ENCODE results near the gene PTBP1.

The PTBP1 gene

GRCh38 chr19:772730-773436 is 24.4 kb upstream of the PTBP1 start:
- DNase-seq (ENCODE audit: low read depth, low spot score) = no peak
- WGBS (ENCODE audit: insufficient coverage, insufficient read length) = no CpG with 5 or more reads among the region's 18 CpGs
- no peaks in the 10 kb centered on the region for H3K27me3 ChIP-seq (ENCODE audit: control insufficient read depth, insufficient read depth, low read length)
- no peaks in the 10 kb centered on the region for H3K9me3 ChIP-seq (ENCODE audit: control insufficient read depth, insufficient read depth, low read length)
- H3K4me3 ChIP-seq (ENCODE audit: low read length) = no peak overlapping the region
- H3K27ac ChIP-seq (ENCODE audit: low read length) = no peak overlapping the region
- H3K36me3 ChIP-seq (ENCODE audit: control insufficient read depth, insufficient read depth, low read length) = no peaks in the 10 kb centered on the region
- H3K4me1 ChIP-seq (ENCODE audit: control insufficient read depth, insufficient read depth, low read length) = no peaks in the 10 kb centered on the region

GRCh38 chr19:776549-776948 is 20.7 kb upstream of the PTBP1 start:
- Histone ChIP-seq H3K4me3 (ENCODE audit: low read length) (no peak overlapping the region), H3K27ac (ENCODE audit: low read length) (no peak overlapping the region), H3K27me3 (ENCODE audit: control insufficient read depth, insufficient read depth, low read length) (no peaks in the 10 kb centered on the region), H3K4me1 (ENCODE audit: control insufficient read depth, insufficient read depth, low read length) (no peaks in the 10 kb centered on the region), H3K36me3 (ENCODE audit: control insufficient read depth, insufficient read depth, low read length) (no peaks in the 10 kb centered on the region), H3K9me3 (ENCODE audit: control insufficient read depth, insufficient read depth, low read length) (no peaks in the 10 kb centered on the region)
- no CpG with 5 or more reads among the region's 18 CpGs for WGBS (ENCODE audit: insufficient coverage, insufficient read length)
- no peak for DNase-seq (ENCODE audit: low read depth, low spot score)

- H3K9me3 ChIP-seq (ENCODE audit: control insufficient read depth, insufficient read depth, low read length) = no peaks in the 10 kb centered on the region
- no peaks in the 10 kb centered on the region for H3K36me3 ChIP-seq (ENCODE audit: control insufficient read depth, insufficient read depth, low read length)
- no peak overlapping the region for H3K4me3 ChIP-seq (ENCODE audit: low read length)
- H3K27me3 ChIP-seq (ENCODE audit: control insufficient read depth, insufficient read depth, low read length) = no peaks in the 10 kb centered on the region
- WGBS (ENCODE audit: insufficient coverage, insufficient read length) = no CpG with 5 or more reads among the region's 36 CpGs
- no peak for DNase-seq (ENCODE audit: low read depth, low spot score)
- no peak overlapping the region for H3K27ac ChIP-seq (ENCODE audit: low read length)
- H3K4me1 ChIP-seq (ENCODE audit: control insufficient read depth, insufficient read depth, low read length) = peaks cover 5% of the 10 kb centered on the region
Observed at GRCh38 chr19:778910-779653, 18.2 kb upstream of the PTBP1 start.

- DNase-seq (ENCODE audit: low read depth, low spot score) = no peak
- Histone ChIP-seq H3K4me1 (ENCODE audit: control insufficient read depth, insufficient read depth, low read length) (peaks cover 5% of the 10 kb centered on the region), H3K4me3 (ENCODE audit: low read length) (no peak overlapping the region), H3K36me3 (ENCODE audit: control insufficient read depth, insufficient read depth, low read length) (no peaks in the 10 kb centered on the region), H3K27ac (ENCODE audit: low read length) (no peak overlapping the region), H3K27me3 (ENCODE audit: control insufficient read depth, insufficient read depth, low read length) (no peaks in the 10 kb centered on the region), H3K9me3 (ENCODE audit: control insufficient read depth, insufficient read depth, low read length) (no peaks in the 10 kb centered on the region)
- WGBS (ENCODE audit: insufficient coverage, insufficient read length) = no CpG with 5 or more reads among the region's 15 CpGs
Observed at GRCh38 chr19:780935-781334, 16.3 kb upstream of the PTBP1 start.

- Histone ChIP-seq H3K9me3 (ENCODE audit: control insufficient read depth, insufficient read depth, low read length) (no peaks in the 10 kb centered on the region), H3K27me3 (ENCODE audit: control insufficient read depth, insufficient read depth, low read length) (no peaks in the 10 kb centered on the region), H3K4me3 (ENCODE audit: low read length) (no peak overlapping the region), H3K36me3 (ENCODE audit: control insufficient read depth, insufficient read depth, low read length) (no peaks in the 10 kb centered on the region), H3K27ac (ENCODE audit: low read length) (no peak overlapping the region), H3K4me1 (ENCODE audit: control insufficient read depth, insufficient read depth, low read length) (peaks cover 5% of the 10 kb centered on the region)
- no CpG with 5 or more reads among the region's 19 CpGs for WGBS (ENCODE audit: insufficient coverage, insufficient read length)
- no peak for DNase-seq (ENCODE audit: low read depth, low spot score)
Observed at GRCh38 chr19:781800-782184, 15.5 kb upstream of the PTBP1 start.

- no peaks in the 10 kb centered on the region for H3K36me3 ChIP-seq (ENCODE audit: control insufficient read depth, insufficient read depth, low read length)
- H3K9me3 ChIP-seq (ENCODE audit: control insufficient read depth, insufficient read depth, low read length) = no peaks in the 10 kb centered on the region
- H3K27ac ChIP-seq (ENCODE audit: low read length) = no peak overlapping the region
- H3K4me1 ChIP-seq (ENCODE audit: control insufficient read depth, insufficient read depth, low read length) = peaks cover 5% of the 10 kb centered on the region
- H3K27me3 ChIP-seq (ENCODE audit: control insufficient read depth, insufficient read depth, low read length) = no peaks in the 10 kb centered on the region
- no peak overlapping the region; the same call in 1 of the 2 replicates for H3K4me3 ChIP-seq (ENCODE audit: low read length)
- no CpG with 5 or more reads among the region's 29 CpGs for WGBS (ENCODE audit: insufficient coverage, insufficient read length)
- no peak for DNase-seq (ENCODE audit: low read depth, low spot score)
Observed at GRCh38 chr19:782185-782877, 14.9 kb upstream of the PTBP1 start.

- Histone ChIP-seq H3K27ac (ENCODE audit: low read length) (no peak overlapping the region), H3K4me3 (ENCODE audit: low read length) (no peak overlapping the region; the same call in 1 of the 2 replicates)
- no CpG with 5 or more reads among the region's 30 CpGs for WGBS (ENCODE audit: insufficient coverage, insufficient read length)
Observed at GRCh38 chr19:782878-783668, 14.2 kb upstream of the PTBP1 start.

GRCh38 chr19:784541-784940 is 12.7 kb upstream of the PTBP1 start:
- DNase-seq (ENCODE audit: low read depth, low spot score) = no peak
- H3K27me3 ChIP-seq (ENCODE audit: control insufficient read depth, insufficient read depth, low read length) = no peaks in the 10 kb centered on the region

More at GRCh38 chr19:782878-783668, 14.2 kb upstream of the PTBP1 start:
- no peaks in the 10 kb centered on the region for H3K36me3 ChIP-seq (ENCODE audit: control insufficient read depth, insufficient read depth, low read length)
- H3K9me3 ChIP-seq (ENCODE audit: control insufficient read depth, insufficient read depth, low read length) = no peaks in the 10 kb centered on the region
- no peak for DNase-seq (ENCODE audit: low read depth, low spot score)
- peaks cover 5% of the 10 kb centered on the region for H3K4me1 ChIP-seq (ENCODE audit: control insufficient read depth, insufficient read depth, low read length)
- H3K27me3 ChIP-seq (ENCODE audit: control insufficient read depth, insufficient read depth, low read length) = no peaks in the 10 kb centered on the region

GRCh38 chr19:787536-787935 is 9.7 kb upstream of the PTBP1 start:
- Histone ChIP-seq H3K4me3 (ENCODE audit: low read length) (no peak overlapping the region), H3K36me3 (ENCODE audit: control insufficient read depth, insufficient read depth, low read length) (no peaks in the 10 kb centered on the region), H3K27ac (ENCODE audit: low read length) (no peak overlapping the region), H3K4me1 (ENCODE audit: control insufficient read depth, insufficient read depth, low read length) (peaks cover 11% of the 10 kb centered on the region), H3K9me3 (ENCODE audit: control insufficient read depth, insufficient read depth, low read length) (no peaks in the 10 kb centered on the region), H3K27me3 (ENCODE audit: control insufficient read depth, insufficient read depth, low read length) (no peaks in the 10 kb centered on the region)
- DNase-seq (ENCODE audit: low read depth, low spot score) = no peak
- WGBS (ENCODE audit: insufficient coverage, insufficient read length) = no CpG with 5 or more reads among the region's 16 CpGs

More at GRCh38 chr19:784541-784940, 12.7 kb upstream of the PTBP1 start:
- H3K9me3 ChIP-seq (ENCODE audit: control insufficient read depth, insufficient read depth, low read length) = no peaks in the 10 kb centered on the region
- H3K4me1 ChIP-seq (ENCODE audit: control insufficient read depth, insufficient read depth, low read length) = peaks cover 11% of the 10 kb centered on the region
- no peak overlapping the region for H3K4me3 ChIP-seq (ENCODE audit: low read length)
- H3K36me3 ChIP-seq (ENCODE audit: control insufficient read depth, insufficient read depth, low read length) = no peaks in the 10 kb centered on the region
- no CpG with 5 or more reads among the region's 13 CpGs for WGBS (ENCODE audit: insufficient coverage, insufficient read length)
- no peak overlapping the region for H3K27ac ChIP-seq (ENCODE audit: low read length)

- peaks cover 9% of the 10 kb centered on the region for H3K4me1 ChIP-seq (ENCODE audit: control insufficient read depth, insufficient read depth, low read length)
- WGBS (ENCODE audit: insufficient coverage, insufficient read length) = no CpG with 5 or more reads among the region's 11 CpGs
- H3K4me3 ChIP-seq (ENCODE audit: low read length) = no peak overlapping the region
- no peaks in the 10 kb centered on the region for H3K36me3 ChIP-seq (ENCODE audit: control insufficient read depth, insufficient read depth, low read length)
- no peak for DNase-seq (ENCODE audit: low read depth, low spot score)
- no peaks in the 10 kb centered on the region for H3K27me3 ChIP-seq (ENCODE audit: control insufficient read depth, insufficient read depth, low read length)
- H3K9me3 ChIP-seq (ENCODE audit: control insufficient read depth, insufficient read depth, low read length) = no peaks in the 10 kb centered on the region
- H3K27ac ChIP-seq (ENCODE audit: low read length) = no peak overlapping the region
Observed at GRCh38 chr19:788686-788982, 8.6 kb upstream of the PTBP1 start.
